ENCODE data around the gene GAS6.

GAS6 gene

DNA sequence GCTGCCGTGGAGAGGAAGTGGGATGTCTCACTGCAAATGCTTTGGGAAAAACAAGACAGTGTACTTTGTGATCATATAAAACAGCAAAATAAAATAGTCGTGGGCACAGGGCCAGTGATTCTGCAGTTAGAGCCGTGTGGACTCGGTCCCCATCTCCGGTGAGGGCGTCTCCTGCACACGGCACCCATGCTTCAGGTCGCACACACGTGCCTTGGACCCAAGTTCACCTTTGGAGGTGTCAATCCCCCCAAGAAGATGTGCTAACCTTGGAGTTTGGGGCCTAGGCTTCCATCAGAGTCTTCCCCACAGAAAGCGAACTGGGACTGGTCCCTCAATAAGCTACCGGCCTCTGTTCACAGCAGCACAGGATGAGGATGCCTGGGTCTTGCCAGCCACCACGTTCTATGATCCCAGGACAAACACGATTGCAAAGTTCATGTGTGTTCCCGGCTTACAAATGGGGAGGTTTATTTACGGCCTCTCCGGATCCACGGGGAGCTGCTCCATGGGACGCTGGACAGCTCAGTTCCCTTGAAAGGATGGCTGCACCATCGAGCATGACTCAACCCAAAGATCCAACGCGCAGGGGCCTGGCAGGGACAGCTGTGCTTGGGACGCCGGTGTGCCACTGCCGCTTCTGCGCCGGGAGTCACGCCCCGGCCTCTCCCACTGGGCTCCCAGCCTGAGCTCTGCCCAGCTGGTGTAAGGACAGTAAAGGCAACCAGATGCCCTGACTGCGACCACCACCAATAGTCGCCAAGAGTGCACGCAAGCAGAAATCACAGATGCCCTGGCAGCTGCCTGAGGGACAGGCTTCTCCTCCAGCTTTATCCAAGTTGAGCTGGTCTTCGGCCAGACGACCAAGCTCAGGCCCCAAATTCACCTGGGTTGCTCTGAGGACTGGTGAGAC is 8.6 kb downstream of the GAS6 start:
- no peak overlapping the region for H3K4me3 ChIP-seq (ENCODE audit: low read depth, low read length)

DNA sequence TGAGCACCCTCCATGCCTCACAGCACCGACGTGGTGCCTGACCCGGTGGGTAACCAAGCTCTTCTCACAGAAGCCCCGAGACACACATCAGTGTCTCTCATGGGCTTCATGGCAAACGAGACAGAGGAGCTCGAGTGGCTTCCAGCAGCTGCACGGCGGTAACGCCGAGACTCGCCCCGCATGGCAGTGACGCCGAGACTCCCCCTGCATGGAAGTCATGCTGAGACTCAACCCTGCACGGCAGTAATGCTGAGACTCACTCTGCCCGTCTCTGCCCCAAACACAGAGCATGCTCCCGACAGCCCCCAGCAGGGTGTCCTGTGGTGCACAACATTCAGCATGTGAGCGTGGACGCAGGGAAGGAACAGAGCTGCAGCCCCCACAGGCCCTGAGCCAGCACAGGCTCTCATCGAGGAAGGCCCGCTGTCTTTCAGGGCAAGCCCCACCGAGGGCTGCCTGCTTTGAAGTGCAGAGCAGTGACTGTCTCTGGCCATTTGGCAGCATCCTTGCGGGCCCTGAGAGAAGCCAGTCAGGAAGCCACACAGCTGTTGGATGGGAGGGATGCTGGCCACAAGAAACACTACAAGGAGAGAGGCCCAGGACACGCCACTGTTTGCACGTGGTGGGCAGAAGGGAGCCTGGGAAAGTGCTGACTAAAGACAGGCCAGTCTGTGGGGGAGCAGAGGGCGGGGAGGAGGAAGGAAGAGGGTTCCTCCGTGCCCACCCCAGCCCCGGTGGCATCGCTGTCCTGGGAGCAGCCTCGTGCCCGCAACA is 9.5 kb downstream of the GAS6 start:
- H3K4me3 ChIP-seq (ENCODE audit: low read depth, low read length): no peak overlapping the region
- peak; percentile 48 for DNase-seq (ENCODE audit: low read depth)

More for the DNA sequence above, 8.6 kb downstream of the GAS6 start:
- DNase-seq (ENCODE audit: low read depth): peak; percentile 23

DNA sequence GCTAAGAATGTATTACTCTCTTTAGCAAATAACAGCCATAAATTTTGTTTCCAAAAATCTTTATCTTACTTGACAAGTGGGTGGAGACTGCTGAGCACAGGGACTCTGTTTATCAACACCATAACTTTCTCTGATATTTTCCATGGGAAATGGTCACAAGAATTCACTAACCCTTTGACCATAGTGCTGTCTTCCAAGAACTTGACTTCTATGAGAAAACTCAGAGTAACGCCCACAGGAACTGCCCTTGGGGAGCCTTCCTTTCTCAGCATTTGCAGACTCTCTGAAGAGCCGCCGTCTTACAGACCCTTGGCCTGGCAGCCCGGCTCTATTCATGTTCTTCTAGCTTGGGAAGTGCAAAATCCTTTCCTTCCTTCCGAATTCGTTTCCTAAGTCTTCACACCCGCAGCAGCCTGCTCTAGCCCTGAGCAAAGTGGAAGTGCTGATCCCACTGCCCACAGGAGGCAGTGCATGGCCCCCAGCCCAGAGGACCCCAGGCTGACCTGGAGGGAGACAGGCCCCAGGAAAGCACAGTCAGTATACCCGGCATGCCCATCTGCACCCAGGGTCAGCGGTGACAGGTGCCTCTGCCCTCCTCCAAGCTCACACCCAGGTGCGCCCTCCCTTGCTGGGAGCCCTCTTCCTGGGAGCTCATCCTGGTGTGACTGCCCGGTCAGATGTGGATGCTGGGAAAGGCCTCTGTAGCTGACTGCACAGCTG is 10.2 kb downstream of the GAS6 start:
- no peak overlapping the region for H3K4me3 ChIP-seq (ENCODE audit: low read depth, low read length)
- DNase-seq (ENCODE audit: low read depth): no peak

DNA sequence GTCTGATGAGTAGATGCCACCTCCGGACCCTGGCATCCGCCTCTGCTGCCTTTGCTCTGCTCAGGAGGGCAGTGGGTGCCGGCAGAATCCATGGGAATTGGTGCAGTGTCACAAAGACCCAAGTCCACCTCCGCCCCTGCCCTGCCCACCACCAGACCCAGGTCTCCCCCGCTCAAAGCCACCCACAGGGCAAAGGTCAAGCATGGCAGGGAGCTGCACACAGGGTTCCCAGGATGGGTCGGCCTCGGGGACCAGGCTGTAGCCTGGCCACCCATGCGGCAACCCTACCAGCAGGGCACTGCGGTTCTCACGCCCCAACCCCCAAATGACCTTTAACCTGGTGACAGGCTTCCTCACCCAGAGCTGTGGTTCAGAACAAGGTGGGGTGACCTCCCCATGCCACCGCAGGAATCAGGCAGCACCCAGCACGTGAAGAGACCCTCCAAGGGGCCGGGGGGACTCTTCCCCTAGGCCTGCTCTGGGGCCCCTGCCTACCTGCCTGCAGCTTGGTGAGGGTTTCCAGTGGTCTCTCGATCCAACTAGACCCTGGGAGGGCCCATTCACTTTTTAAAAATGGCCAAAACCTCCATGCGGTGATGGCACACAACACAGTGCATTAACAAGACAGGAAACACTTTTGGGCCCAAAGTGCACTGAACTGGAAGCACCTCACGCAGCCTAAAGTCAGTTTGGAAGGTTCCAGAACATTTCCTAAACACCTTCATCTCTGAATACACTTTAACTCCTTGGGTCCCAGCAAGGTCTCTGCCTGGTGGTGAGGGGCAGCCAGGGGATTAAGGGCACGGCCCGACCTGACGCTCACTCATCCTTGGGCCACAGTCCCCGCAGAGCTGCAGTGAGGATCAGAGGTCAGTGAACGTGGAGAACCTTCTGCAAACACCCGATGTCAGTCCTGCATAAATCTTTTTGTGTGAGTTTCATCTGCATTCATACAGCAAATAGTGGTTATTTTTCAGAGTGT is 11.0 kb downstream of the GAS6 start:
- DNase-seq (ENCODE audit: low read depth): no peak
- H3K4me3 ChIP-seq (ENCODE audit: low read depth, low read length): no peak overlapping the region

DNA sequence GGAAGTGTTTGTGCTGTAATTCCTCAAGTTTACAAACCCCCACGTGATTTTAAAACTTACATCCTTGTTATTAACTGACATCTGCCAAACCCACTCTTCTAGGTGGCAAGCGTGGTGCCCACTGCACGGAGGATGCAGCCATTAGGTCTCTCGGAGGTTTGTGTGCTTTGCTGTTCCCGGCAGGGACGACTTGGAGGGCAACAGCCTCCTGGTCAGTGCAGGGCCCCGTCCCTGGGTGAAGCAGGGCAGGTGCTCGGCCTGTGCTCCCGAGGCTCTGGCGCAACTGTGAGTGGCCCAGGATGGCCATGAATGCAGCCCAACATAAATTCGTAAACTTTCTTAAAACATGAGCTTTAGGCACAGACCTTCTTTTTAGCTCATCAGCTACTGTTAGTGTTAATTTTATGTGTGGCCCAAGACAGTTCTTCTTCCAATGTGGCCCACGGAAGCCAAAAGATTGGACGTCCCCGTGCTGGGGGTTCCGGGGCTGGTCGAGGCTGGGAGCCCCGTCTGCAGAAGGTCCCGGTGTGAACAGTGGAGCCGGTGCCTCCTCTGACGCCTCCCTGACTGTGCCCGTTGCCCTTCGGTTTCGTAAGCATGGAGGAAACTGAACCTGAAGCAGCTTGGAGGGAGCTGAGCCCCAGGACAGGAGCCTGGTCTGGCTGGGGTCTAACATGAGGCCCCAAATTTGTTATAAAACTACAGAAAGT is 11.9 kb downstream of the GAS6 start:
- no peak overlapping the region for H3K4me3 ChIP-seq (ENCODE audit: low read depth, low read length)
- no peak for DNase-seq (ENCODE audit: low read depth)

DNA sequence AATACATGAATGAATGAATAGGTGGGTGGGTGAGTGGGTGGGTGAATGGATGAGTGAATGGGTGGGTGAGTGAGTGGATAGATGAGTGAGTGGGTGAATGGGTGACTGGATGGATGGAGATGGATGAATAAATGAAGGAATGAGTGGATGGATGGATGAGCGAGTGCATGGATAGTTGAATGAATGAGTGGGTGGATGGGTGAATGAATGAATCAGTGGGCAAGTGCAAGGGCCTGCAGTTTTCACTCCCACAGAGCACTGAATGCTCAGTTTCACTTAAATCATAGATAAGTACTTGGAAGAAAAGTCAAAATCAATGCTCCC is 12.4 kb downstream of the GAS6 start:
- DNase-seq (ENCODE audit: low read depth): no peak
- no peak overlapping the region for H3K4me3 ChIP-seq (ENCODE audit: low read depth, low read length)

DNA sequence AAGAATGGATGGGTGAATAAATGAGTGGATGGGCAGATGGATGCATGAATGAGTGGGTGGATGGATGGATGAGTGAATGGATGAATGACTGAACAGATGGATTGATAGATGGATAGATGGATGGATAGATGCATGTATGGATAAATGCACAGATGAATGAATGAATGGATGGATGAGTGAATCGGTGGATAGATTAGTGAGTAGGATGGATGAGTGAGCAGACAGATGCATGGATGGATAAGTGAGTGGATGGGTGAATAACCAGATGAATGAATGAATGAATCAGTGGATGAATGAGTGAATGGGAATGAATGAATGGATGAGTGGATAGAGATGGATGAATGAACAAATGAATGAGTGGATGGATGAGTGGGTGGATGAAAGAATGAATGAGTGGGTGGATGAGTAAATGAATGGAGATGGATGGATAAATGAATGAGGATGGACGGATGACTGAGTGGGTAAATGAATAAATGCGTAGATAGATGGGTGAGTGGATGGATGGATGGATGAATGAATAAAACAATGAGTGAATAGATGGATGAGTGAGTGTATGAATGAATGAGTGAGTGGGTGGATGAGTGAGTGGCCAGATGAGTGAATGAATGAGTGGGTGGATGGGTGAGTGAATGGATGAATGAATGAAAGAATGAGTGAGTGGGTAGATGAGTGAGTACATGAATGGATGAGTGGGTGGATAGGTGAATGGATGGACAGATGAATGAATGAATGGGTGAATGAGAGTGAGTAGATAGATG is 13.0 kb downstream of the GAS6 start:
- DNase-seq (ENCODE audit: low read depth): no peak
- H3K4me3 ChIP-seq (ENCODE audit: low read depth, low read length): no peak overlapping the region

DNA sequence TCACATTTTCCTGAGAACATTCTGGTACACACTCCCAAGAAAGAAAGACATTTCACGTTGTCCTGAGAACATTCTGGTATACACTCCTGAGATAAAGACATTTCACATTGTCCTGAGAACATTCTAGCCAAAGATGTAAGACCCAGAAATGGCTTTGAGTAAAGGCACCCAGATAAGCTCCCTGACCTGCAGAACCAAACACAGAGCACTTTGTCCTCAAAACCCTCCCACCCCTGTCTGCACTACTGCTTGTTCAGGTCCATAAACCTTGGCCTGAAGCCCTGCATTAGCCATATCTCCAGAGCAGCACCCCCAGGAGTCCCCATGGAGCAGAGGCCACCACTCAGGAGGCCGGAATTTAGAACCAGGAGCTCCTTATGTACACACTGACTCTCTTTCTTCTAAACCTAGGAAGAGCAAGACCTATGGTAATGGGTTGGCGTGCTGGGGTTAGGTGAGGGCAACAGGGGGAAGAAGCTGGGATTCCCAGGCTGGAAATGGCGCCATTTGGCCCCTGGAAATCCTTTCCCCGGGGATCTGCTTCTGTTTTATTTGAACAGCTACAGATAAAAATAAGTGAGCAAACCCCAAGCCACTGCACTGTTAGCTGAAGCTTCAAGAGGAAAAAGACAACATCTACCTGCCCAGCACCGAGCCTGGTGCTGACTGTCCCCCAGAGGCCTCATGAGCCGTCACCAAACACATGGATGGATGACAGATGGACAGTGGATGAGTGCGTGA is 13.7 kb downstream of the GAS6 start:
- DNase-seq (ENCODE audit: low read depth): no peak
- no peak overlapping the region for H3K4me3 ChIP-seq (ENCODE audit: low read depth, low read length)

DNA sequence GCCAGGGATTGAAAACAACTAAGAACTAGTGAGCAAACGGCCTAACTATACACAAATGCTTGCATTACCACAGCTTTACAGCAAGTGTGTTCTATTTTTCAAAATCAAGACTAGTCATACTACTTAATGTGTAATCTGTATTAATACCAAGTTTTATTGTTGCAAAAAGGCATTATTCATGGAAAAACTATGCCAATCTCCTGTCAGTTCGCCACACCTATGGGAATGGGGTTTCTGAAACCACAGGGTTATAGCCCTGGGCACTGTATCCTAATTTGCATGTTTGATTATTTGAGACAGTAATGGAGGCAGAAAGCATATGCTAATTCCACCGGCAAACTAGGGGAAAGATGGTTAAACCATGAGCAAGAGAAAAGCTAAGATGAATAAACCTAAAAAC is 14.3 kb downstream of the GAS6 start:
- no peak for DNase-seq (ENCODE audit: low read depth)
- H3K4me3 ChIP-seq (ENCODE audit: low read depth, low read length): no peak overlapping the region

DNA sequence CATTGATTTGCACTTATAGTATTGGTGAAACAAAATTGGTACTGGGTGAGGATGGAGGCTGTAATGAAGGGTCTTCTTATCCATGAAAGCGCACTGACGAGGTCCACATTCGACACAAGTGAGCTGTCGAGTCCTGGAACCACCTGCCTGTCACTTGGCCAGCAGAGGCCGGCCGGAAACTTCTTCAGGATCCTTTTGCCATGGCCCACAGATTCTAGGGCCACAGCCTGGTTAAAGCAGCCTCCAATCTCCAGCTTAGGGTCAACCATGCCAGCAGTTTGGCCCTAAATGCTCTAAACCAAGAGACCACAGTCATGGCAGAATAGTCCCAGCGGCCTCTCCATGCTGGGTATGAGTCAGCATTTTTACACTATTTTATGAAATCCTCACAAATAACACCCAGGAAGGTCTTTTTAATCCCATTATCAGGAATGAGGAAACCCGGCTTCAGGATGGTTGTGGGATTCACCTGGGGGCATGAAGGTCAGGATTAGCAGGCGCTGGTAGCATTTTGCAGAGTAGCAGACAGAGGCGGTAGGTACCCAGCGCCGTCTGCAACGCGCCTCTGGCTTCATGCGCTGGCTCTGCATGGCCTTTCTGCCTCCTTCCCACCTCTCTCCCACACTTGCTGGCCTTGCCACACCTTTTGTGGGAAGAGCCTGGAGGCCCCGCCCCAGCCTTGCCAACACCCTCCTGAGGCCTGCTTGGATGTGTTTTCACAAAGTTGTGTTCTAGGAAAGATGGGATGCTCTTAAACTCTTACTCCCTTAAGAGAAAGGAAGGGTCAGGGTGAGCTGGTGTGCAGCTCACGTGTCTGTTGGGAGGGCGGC is 15.2 kb downstream of the GAS6 start:
- no peak for DNase-seq (ENCODE audit: low read depth)
- no peak overlapping the region for H3K4me3 ChIP-seq (ENCODE audit: low read depth, low read length)

DNA sequence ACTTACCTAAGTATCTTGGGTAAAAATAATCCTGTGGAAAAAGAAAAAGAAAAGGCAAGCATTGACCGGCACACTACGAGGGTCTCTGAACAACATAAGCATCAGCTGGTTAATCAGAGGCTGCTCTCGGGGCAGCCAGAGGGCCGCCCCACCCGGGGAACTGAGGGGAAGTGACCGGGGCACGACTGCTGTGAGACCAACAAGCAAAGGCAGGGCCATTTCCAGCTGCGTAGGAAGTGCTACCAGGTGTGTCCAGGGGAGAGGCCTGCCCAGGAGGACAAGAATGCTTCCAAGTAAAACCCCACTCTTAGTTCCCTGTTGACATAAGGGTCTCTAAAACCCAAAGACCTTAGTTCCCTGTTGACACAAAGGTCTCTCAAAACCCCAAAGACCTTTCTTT is 15.9 kb downstream of the GAS6 start:
- no peak for DNase-seq (ENCODE audit: low read depth)
- H3K4me3 ChIP-seq (ENCODE audit: low read depth, low read length): no peak overlapping the region

DNA sequence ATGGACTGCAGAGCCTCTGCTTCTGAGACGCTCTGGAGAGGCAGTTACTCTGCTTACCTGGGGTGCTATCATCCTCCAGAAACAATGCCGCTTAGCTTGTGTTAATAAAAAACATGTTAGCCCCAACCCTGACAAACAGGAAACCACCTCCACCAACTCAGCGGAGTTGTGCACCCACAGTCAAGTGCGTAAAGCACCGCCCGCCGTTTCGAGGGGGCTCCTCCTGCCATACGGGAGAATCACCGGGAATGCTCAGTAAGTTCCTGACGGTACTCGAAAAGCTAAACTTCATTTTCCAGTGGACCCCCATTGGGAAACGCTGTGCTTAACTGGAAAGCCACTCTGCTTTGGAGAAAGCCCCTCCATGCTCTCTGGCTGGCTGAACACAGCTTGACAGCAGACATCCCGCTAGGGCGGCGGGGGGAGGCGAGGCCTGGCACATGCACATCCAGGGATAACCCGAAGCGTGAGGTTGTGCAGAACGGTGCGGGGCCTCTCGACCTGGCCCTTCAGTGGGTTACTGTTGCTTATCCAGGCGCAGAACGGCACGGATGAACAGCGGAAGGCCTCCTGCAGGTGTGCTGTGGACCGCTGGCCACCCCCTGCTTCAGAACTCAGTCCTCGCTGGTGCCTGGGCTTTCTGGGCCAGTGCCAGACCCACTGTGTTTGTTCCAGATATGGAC is 17.1 kb downstream of the GAS6 start:
- no peak for DNase-seq (ENCODE audit: low read depth)
- H3K4me3 ChIP-seq (ENCODE audit: low read depth, low read length): no peak overlapping the region

DNA sequence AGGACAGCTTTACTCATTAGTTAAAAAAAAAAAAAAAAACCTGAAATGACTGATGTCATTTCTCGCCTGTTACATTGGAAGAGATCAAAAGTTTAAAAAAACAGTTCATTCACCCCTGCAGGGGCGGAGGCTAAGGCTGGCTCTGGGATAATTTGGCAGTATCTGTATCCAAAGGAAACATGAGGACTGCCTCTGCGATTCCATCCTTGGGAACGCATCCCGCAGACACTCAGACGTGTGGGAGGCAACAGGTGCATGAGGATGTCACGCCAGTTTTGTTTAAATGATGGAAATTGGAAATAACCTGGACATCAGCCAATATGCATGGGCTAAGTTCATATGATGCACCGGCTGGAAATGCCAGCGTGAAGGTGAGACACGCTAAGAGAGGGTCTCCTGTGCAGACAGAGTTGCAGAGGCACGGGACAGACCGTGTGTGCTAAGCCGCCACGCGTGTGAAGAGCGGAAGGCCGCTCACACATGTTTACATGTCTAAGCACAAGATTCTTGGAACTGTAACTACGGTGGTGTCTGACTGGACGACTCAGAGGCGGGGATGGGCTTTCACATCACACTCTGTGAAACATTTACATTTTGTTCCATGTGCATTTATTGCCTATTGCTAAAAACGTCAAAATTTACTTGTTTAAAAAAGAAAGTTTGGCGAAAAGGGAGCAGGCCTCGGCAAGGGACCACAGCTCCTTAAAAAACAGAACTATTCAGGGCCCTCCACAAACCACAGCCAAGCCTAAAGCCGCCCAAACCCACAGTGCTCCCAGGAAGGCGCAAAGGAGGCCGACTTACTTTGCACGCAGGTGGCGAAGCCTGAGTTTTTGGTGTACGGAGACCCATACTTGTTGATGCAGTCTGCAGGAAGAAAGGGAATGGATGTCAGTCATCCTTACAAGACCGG is 17.9 kb downstream of the GAS6 start:
- no peak for DNase-seq (ENCODE audit: low read depth)
- no peak overlapping the region for H3K4me3 ChIP-seq (ENCODE audit: low read depth, low read length)

DNA sequence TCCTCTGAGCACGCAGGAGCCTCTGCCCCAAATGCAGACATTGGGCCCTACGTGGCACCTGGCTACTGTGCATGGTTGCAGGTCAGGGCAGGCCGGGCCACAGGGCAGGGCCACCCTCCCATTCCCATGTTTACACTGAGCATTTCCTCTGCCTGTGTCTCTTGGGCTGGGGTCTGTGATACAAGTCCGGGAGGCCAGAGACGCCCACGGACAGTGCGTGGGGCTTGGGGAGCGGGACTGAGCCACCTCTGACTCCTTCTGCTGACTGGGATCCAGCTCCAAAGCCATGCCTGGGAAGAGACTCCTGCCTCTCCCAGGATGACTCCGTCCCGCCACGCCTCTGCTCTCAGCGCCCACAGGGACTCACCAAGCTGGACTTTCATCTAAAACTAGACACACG is 18.8 kb downstream of the GAS6 start:
- no peak overlapping the region for H3K4me3 ChIP-seq (ENCODE audit: low read depth, low read length)
- DNase-seq (ENCODE audit: low read depth): no peak

Measured in skeletal muscle cell (primary cell).